ENCODE measurements around the gene PGGHG.
"Not testable (repeated sequence)": the region's sequence is repeated elsewhere in the genome, so short reads cannot be mapped to it uniquely, and the experiment has no call there.

PGGHG gene

DNA sequence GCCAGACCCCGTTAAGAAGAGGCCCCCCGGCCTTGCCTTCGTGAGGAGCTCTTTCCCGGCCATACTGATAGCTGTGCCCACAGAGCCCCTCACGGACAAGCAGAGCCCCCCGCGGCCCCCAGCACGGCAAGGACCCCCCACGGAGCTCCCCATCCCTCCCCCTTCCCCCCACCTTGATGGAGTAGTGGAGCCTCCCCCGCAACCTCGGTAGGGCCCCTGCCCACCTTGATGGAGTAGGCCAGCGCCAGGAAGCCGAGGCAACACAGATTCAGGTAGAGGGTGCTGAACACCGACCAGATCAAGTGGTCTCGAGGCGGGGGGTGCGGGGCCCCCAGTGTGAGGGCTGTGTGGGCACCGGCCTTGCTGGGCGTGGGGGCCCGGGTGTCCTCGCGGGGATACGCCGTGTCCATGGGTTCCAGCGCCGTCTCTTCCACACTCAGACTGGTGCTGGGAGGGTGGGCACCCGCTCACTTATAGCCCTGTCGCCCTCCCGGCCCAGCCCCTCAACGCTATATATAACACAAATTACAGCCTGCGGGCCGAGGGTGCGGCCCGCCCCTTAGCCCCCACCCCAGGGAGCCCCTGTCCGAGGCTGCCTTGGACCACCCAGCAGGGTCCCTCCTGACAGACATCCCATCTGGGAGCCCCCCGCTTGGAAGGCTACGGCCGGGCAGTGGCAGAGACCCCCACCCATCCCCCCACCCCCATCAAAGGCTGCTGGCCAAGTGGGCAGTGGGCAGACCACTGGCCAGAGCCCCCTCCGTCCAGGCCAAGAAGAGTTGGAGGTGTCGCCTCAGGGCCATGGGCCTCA lies 10.4 kb downstream of the PGGHG start, which contains the start of gene IFITM5:
Gene IFITM5 (minus strand): TSS at position 446 of the 811 bp plus-strand sequence. CDS start 36 bp downstream, at position 410.
- no peak for DNase-seq

DNA sequence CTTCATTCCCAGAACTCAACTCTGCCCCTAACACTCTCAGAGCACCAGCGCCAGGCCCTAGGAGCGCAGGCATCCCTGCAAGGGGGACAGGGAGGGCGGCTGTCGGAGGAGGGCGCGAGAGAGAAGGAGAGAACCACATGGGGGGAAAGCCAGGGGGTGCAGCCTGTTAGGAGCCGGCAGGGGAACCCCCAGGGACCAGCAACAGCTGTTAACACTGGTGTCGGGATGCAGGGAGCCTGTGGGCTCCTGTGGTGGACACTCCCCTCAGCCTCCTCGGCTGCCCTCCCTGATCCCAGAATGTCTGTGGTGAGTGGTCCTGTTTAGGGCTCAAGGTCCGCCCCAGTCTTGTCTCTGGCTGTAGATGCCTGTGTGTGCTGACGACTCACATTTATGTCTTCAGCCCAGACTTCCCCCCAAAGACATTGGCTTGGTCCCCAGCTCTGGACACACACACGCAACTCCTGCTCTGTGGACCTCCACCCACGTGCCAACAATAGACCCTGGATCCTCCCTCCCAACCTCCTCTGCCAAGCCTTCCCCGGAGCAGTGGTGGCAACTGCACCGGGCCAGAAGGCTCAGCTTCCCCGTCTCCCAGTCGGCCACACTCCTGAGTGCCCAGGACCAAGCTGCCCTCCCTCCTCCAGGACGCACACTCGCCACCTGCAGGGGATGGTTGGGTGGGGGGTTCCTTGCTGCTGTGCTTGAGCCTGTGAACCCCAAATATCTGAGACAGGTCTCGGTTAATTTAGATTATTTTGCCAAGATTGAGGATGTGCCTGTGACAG lies 11.2 kb downstream of the PGGHG start:
- peak; percentile 18 for DNase-seq

DNA sequence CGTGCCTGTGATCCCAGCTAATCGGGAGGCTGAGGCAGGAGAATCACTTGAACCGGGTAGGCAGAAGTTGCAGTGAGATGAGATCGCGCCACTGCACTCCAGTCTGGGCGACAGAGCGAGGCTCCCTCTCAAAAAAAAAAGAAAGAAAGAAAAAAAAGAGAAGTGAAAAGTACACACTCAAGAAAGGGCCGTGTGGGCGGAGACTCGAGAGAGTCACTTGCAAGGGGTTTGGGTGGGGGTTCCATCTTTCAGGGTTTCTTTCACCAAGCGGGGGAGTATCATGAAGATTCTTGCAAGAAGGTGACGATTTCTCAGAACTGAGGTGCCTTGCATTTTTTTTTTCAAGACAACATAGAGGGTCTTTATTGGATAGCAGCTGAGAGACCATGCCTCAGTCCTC lies 14.4 kb downstream of the PGGHG start:
- no peak for DNase-seq

DNA sequence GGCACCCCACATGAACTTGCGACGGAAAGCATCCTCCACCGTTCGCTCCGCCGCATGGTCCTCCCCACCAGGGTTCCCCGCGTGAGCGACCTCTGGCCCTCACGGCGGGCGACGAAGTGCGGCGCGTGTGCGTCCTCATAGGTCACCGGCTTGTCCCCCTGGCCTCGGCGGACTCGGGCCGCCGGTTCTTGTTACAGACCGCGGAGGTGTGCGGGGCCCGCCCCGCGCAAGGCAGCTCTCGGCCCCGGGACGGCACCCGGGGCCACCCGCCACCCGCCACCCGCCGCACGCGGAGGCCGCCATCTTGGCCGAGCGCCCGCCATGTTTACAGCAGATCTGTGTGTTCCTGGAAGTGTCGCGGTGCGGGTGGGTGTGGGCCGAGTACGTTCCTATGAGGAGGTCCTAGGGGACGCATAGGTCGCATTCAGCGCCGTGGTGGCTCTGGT lies 15.2 kb downstream of the PGGHG start:
- no peak for DNase-seq

DNA sequence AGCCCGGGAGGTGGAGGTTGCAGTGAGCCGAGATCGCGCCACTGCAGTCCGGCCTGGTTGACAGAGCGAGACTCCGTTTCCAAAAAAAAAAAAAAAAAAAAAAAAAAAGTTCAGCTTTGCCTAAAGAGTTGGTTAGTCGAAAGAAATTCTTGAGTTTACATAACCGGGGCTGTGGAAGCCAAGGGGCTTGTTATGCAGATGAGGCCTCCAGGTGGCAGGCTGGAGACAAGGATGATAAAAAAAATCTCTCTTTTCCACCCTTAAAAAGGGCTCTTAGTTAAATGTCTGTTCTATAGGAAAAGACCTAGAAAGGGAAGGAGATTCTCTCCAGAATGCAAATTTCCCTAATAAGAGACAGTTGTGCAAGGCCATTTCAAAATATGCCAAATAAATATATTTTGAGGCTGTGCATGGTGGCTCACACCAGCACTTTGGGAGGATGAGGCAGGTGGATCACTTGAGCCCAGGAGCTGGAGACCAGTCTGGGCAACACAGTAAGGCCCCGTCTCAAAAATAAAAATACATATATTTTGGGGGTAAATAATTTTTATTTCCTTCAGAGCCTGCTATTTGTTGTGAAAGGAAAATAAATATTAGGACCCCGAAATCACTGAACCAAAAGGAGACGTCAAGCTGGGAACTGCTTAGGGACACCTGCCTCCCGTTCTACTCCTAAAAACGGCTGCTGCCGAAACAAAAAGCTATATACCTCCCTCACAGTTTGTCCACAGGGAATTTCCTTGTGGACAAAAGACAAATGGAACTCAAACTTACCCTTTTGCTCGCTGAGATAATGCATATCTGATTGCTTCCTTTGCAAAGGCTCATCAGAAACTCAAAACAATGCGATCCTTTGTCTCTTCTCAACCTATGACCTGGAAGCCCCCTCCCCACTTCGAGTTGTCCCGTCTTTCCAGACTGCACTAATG lies 16.3 kb downstream of the PGGHG start:
- peak; percentile 66 for DNase-seq

DNA sequence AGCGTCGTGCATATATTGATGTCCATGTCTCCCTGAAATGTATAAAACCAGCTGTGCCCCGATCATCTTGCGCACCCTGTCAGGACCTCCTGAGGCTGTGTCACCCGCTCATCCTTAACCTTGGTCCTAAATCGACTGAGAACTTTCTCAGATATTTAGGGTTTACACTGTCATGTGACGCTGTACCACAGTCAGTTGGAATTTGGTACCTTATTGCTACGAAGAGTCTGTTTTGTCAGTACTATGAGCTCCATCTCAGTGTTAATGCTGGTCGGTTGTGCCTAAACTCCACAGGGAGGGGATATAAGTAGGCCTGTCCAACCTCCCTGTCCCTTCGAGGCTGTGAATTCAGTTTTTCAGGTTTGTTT lies 16.9 kb downstream of the PGGHG start:
- no peak for DNase-seq

DNA sequence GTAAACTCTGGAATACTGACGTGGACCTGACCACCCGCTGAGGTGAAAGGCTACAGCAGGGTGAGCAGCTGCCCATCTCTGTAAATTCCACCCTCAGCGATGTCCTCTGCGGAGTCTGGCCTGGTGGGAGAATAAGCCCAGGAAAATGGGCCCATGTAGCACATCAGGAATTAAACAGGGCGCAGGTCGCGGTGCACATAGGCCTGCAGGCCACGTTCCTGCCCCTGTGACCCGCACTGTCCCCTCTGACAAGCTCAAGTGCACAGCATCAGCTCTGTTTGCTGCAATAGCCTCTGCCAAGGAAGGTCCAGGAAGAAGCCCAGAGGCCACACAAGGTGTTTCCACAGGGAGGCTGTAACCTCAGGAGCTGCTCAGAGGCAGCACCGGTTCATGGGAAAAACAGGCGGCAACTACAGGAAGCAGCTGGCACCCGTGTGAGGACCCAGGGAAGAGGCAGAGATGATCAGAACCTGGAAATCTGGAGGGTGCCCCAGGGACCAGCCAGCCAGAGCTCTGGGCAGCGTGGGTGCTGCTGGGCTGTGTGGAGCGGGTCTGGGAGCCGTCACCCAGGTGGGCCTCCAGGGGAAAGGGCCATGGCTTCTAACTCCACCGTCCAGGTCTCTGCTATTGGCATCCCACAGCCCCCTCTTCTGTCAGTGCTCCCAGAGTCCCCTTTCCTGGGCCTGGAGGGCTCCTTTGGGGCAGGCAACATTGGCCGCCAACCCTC lies 17.9 kb downstream of the PGGHG start:
- no peak for DNase-seq

DNA sequence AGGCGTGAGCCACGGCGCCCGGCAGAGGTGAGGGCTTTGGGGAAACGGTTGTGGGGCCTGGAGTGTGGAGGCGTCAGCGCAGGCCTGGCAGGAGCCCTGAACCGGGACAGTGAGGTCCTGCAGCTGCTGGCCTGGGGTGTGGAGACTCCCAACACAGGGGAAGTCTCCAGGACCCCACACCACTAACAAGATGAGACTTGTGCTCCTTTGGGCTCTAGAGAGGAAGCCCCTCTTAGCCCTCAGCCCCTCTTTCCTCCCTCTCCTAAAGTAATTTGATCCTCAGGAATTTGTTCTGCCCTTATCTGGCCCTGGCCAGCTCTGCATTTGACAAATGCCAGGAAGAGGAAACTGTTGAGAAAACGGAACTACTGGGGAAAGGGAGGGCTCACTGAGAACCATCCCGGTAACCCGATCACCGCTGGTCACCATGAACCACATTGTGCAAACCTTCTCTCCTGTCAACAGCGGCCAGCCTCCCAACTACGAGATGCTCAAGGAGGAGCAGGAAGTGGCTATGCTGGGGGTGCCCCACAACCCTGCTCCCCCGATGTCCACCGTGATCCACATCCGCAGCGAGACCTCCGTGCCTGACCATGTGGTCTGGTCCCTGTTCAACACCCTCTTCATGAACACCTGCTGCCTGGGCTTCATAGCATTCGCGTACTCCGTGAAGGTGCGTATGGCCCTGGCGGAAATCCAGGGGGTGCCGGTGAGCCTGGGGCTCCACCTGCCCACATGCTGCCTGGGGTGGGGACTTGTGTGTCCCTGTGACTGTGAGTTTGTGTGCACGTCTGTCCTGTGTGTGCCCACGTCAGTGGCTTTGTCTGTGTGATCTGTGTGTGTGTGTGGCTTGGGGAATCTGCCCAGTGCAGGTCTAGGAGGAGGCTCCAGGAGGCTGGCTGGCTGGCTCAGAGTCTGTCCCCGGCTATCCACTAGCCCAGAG lies 19.1 kb downstream of the PGGHG start, which contains the start of gene IFITM2:
Gene IFITM2 (plus strand): TSS at position 51 of the 943 bp plus-strand sequence. CDS start 377 bp downstream, at position 428.
- peak; percentile 93 for DNase-seq

DNA sequence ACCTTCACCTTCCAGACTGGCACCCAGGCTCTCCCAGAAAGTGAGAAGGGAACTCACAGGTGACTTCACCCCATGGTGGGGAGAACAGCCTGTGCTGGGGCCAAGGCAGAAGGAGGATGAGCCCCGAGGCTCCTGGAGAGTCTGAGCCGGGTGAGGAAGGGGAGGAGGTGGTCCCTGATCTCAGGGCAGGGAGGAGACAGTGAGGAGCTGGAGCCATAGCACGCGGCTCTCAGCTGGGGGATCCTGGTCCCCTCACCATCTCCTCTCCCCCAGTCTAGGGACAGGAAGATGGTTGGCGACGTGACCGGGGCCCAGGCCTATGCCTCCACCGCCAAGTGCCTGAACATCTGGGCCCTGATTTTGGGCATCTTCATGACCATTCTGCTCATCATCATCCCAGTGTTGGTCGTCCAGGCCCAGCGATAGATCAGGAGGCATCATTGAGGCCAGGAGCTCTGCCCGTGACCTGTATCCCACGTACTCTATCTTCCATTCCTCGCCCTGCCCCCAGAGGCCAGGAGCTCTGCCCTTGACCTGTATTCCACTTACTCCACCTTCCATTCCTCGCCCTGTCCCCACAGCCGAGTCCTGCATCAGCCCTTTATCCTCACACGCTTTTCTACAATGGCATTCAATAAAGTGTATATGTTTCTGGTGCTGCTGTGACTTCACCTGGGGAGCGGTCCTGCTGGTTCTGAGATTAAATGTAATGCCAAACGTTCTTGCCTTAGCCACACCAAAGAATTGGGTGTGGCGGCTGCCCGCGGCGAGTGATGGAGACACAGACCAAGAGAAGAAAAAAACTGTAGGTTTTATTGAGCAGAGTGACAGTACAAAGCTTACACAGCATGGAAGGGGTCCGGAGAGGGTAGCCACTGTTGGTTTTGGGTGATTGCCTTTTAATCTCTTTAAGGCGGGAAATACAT lies 20.1 kb downstream of the PGGHG start:
- DNase-seq: not testable (repeated sequence)

DNA sequence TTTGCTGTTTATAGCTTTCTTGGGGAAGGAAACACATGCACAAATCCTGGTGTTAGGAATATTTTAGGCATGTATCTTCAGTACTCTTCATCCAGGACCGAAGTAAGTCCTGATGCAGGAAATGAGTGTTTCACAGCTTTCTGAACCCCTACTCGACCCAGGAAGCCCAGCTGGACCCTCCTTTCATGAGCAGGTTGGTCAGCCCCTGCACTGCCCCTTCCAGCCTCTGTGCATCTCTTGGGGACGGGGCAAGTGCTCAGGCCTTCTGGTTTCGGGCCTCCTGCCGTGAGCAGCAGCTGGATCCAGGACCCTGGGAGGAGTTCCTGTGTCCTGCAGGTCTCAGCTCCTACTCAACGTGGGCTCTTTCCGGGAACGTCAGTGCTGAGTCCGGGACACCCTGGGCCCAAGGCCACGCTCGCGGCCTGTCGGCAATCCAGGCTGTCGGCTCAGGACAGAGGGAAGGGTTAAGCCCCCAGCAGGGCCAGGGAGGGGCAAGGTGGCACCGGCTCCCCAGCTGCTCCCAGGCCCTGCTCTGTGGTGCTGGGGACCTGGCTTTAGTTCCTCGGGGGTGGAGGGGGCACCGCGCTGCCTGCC lies 21.1 kb downstream of the PGGHG start:
- DNase-seq: not testable (repeated sequence)

DNA sequence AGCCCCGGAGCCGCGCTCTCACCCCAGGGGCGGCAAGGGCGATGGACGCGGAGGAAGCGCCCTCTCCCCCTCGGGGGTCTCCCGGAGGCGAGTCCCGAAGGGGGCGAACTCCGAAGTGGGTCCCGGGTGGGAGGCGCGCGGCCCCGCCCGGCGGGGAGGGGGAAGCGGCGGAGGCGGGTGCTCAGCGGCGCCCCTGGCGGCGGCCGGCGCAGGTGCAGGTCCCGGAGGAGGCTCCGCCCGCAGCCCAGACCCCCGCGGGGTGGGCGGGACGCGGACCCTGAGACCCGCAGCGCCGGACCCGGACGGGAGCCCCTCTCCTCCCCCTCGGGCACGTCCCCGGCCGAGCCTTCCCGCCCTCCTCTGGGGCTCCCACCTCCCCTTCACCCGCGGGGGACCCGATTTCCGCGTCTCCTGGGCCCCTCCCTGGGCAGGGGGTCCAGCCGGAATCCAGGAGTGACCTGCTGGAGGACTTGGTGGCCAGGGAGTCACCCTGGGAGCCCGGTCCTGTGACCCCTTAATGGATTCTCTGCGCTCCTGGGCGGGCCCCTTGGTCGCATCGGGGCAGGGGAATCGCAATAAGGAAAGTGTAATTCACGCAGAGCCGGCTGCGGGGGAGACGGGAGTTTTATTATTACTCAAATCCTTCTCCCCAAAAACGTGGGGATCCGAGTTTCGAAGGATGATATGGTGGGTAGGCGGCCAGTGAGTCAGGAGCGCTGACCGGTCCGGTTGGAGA lies 22.3 kb downstream of the PGGHG start:
- not testable (repeated sequence) for DNase-seq

DNA sequence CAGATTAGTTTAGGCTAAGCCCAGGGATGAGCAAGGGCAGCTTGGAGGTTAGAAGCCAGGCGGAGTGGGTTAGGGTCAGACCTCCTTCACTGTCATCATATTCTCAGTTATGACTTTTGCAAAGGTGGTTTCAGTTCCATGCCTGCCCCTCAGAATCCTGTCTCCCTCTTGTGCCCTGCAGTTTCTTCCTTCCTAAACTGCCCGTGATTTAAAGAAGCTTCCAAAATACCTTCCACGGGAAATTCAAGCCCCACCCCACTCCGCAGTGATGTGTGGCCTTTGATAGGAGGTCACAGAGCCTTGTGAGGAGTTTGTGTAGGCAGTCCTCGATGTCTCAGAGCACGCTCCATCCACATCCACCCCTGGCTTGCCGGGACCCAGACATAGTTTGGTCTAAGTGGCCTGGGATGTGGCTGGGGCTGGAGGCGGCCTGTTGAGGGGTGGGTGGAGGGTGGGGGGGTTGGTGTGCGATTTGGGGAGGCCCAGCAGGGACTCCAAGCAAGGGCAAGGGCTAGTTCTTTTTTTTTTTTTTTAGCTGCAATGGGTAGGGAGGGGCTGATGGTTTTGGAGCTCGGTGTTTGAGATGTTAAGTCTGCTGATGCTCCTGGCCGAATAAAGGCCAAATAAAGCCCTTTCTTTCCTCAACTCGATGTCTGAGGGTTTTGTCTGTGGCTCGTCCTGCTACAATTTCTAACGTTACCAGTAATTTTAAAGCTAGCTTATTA lies 23.3 kb downstream of the PGGHG start:
- DNase-seq: no peak

DNA sequence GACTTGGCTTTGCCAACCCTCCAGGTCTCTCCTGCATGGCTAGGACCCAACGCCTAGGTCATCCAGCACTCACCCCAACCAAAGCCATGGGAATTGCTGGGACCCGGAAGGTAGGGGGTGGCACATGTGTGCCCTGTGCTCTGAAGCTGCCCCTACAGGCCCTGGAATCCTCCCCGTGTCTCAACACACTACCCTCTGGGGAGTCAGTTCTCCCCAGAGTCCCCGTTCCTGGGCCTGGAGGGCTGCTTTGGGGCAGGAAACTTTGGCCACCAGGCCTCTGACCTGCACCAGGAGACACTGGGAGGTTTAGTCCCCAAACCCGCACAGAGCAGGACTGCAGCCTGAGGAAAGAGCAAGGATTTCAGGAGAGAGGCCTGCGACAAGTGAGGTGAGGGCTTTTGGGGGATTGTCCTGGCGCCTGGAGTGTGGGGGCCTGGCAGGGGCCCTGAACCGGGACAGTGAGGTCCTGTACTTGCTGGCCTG lies 24.4 kb downstream of the PGGHG start:
- no peak for DNase-seq

DNA sequence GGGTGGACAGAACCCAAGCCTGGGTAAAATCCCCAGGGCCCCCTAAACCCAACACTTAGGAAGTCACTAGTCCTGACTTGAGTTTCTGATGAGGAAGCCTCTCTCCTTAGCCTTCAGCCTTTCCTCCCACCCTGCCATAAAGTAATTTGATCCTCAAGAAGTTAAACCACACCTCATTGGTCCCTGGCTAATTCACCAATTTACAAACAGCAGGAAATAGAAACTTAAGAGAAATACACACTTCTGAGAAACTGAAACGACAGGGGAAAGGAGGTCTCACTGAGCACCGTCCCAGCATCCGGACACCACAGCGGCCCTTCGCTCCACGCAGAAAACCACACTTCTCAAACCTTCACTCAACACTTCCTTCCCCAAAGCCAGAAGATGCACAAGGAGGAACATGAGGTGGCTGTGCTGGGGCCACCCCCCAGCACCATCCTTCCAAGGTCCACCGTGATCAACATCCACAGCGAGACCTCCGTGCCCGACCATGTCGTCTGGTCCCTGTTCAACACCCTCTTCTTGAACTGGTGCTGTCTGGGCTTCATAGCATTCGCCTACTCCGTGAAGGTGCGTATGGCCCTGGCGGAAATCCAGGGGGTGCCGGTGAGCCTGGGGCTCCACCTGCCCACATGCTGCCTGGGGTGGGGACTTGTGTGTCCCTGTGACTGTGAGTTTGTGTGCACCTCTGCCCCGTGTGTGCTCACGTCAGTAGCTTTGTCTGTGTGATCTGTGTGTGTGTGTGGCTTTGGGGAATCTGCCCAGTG lies 25.0 kb downstream of the PGGHG start, which contains the start of gene IFITM1:
Gene IFITM1 (plus strand): TSS at position 254 of the 767 bp plus-strand sequence. CDS start 131 bp downstream, at position 385.
- peak; percentile 70 for DNase-seq

DNA sequence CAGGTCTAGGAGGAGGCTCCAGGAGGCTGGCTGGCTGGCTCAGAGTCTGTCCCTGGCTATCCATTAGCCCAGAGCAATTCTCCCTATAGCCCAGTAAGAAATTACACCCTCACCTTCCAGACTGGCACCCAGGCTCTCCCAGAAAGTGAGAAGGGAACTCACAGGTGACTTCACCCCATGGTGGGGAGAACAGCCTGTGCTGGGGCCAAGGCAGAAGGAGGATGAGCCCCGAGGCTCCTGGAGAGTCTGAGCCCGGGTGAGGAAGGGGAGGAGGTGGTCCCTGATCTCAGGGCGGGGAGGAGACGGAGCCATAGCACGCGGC lies 25.6 kb downstream of the PGGHG start:
- not testable (repeated sequence) for DNase-seq

DNA sequence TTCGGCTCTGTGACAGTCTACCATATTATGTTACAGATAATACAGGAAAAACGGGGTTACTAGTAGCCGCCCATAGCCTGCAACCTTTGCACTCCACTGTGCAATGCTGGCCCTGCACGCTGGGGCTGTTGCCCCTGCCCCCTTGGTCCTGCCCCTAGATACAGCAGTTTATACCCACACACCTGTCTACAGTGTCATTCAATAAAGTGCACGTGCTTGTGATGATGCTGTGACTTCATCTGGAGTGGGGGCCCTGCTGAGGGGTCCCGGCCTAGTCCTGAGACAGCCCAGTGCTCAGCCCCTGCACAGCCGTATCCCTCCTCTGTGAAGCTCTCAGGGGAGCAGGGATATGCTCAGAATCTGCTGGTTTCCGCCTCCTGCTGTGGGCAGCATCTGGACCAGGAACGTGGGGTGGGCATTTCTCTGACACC lies 26.1 kb downstream of the PGGHG start:
- no peak for DNase-seq

DNA sequence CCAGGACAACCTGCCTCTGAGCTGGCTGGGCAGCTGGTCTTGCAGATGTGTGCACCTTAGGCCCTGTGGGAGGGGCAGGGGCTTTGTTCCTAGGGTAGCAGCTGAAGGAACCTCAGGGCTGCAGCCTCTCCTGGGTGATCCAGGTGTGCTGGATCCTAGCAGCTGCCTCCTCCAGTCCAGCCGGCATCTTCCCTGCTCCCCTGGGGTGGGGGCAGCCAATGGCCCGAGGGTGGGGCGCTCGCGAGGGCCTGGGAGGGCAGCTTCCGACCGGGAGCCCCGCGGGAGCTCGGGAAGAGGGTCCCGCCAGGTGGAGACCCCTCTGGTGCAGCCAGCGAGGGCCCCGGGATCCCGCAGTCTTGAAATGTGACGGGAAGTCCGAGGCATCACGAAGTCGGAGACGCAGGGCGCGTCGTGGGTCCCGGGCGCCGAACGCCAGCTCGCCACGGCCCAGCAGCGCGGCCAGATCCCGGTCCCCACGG lies 26.6 kb downstream of the PGGHG start:
- DNase-seq: no peak
